Transverse colon (tissue), 4 donors: ENCODE data around the gene VPS26B. TPM values are rescaled to one million over a fixed set of nuclear protein-coding genes. Genes with fewer than 3 reads are reported as not detected.

Experiments used
- DNase-seq: peaks from one replicate; pipeline ENCODE4 v3.0.0-alpha.2; 2019
- H3K27ac ChIP-seq, 4 donors: fragments of 200-600 bp; sonication (generic); 2 replicates each; pipeline ENCODE4 v1.5.1; 2016 to 2018; ENCODE audit warnings: inconsistent platforms in 4 of 4
- H3K27me3 ChIP-seq: fragments of 200-600 bp; sonication (generic); 2 replicates; pipeline ENCODE4 v1.5.1; 2017; ENCODE audit warnings: inconsistent platforms
- H3K36me3 ChIP-seq, 4 donors: fragments of 200-600 bp; sonication (generic); 2 replicates each; pipeline ENCODE4 v1.5.1; 2017 to 2019; ENCODE audit warnings: inconsistent platforms in 4 of 4
- H3K4me1 ChIP-seq, 4 donors: fragments of 200-600 bp; sonication (generic); 2 replicates each; pipeline ENCODE4 v1.5.1; 2017 to 2020; ENCODE audit warnings: inconsistent platforms in 4 of 4
- H3K4me3 ChIP-seq, 4 donors: fragments of 200-600 bp; sonication (generic); 1 replicate in 1 of 4; 2 replicates in 3 of 4; pipeline versions ENCODE4 v1.5.1 to v1.6.1; 2017 to 2019; ENCODE audit warnings: inconsistent platforms in 4 of 4
- H3K9me3 ChIP-seq, 2 donors: fragments of 200-600 bp; sonication (generic); 2 replicates each; pipeline ENCODE4 v1.5.1; 2017 to 2019; ENCODE audit warnings: inconsistent platforms in 2 of 2
- EP300 ChIP-seq: sonication (generic); formaldehyde crosslinking; IDR thresholded peaks from one replicate; pipeline ENCODE4 v1.6.1; 2017; ENCODE audit warnings: antibody characterized with exemption, low read depth
- POLR2A ChIP-seq: fragments of 450-650 bp; IDR thresholded peaks from one replicate; pipeline ENCODE4 v1.6.1; 2016; ENCODE audit warnings: antibody characterized with exemption, mild to moderate bottlenecking, moderate library complexity
- POLR2AphosphoS5 ChIP-seq, 3 donors: sonication (generic); formaldehyde crosslinking; IDR thresholded peaks; one replicate each; pipeline ENCODE4 v1.6.1; 2016; ENCODE audit warnings: antibody characterized with exemption in 3 of 3
- WGBS, 2 donors: methylation state at CpG; one replicate each; pipeline ENCODE4 v1.1.5; 2018; ENCODE audit warnings: low coverage in 1 of 2; 5-methylcytosine and 5-hydroxymethylcytosine counted together
- in situ Hi-C, 4 donors: fragments of 200-750 bp; cut with MboI; loops; one replicate each; pipeline versions ENCODE4 v1.15.0 to v1.15.1; 2017; ENCODE audit warnings: low sequenced_read_pairs in 3 of 4, low pct_ligation_motif_present in 1 of 4, low pct_unique_long_range_greater_than_20kb in 1 of 4
- intact Hi-C: fragments of 100-400 bp; cut with DNase I; formaldehyde crosslinking; loops from one replicate; pipeline ENCODE4 v1.15.1; 2023; ENCODE audit warnings: low total_unique reads
- total RNA-seq, 4 donors: library from RNA; depleted of rRNA; stranded (reverse); fragments of >200 nt; gene quantifications; one replicate each; pipeline ENCODE4 v1.1.0, GENCODE V29; 2016
- TF ChIP-seq, protein P1 (sequence below), 5 experiments: fragments of 200-600 bp in 3 of 5; fragments of 450-650 bp in 2 of 5; sonication (generic) in 3 of 5; IDR thresholded peaks; 1 replicate in 2 of 5; 2 replicates in 3 of 5; pipeline ENCODE4 v1.5.1; 2016 to 2017; ENCODE audit warnings: antibody characterized with exemption in 5 of 5, inconsistent platforms in 3 of 5, mild to moderate bottlenecking in 2 of 5, moderate library complexity in 1 of 5

The VPS26B gene
- total RNA-seq, 4 donors from 2014 or later = 32.8 to 49.4 (median 44.6) TPM

DNA sequence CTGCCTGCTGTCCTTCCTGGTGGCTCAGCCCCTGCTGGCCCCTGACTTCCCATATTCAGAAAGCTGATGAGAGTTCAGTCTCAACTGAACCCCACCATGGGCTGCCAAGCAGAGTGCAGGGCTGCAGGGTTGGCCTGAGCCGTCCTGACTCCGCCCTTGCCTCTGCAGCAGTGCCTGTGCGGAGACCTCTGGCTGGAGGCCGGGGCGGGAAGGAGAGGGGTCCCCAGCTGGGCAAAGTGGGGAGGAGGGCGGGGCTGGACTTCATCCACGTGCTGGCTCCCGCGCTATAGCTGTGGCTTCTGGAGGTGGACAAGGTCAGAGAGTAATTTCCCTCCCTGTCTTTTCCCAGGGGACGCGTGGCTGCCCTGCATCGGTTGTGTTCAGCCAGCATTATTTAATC is 65.3 kb downstream of the VPS26B start:
- TF ChIP-seq POLR2AphosphoS5 (IDR thresholded peaks at IDR 0.05) = no peak
- TF ChIP-seq EP300 = no peak
- TF ChIP-seq POLR2A = no peak
- TF ChIP-seq, protein P1, sequence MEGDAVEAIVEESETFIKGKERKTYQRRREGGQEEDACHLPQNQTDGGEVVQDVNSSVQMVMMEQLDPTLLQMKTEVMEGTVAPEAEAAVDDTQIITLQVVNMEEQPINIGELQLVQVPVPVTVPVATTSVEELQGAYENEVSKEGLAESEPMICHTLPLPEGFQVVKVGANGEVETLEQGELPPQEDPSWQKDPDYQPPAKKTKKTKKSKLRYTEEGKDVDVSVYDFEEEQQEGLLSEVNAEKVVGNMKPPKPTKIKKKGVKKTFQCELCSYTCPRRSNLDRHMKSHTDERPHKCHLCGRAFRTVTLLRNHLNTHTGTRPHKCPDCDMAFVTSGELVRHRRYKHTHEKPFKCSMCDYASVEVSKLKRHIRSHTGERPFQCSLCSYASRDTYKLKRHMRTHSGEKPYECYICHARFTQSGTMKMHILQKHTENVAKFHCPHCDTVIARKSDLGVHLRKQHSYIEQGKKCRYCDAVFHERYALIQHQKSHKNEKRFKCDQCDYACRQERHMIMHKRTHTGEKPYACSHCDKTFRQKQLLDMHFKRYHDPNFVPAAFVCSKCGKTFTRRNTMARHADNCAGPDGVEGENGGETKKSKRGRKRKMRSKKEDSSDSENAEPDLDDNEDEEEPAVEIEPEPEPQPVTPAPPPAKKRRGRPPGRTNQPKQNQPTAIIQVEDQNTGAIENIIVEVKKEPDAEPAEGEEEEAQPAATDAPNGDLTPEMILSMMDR (IDR thresholded peaks at IDR 0.05) = no peak
- DNase-seq = no peak
- Histone ChIP-seq H3K4me3 (no peak overlapping the region), H3K27ac (no peak overlapping the region), H3K36me3 (no peaks in the 10 kb centered on the region), H3K4me1 (no peaks in the 10 kb centered on the region), H3K27me3 (no peaks in the 10 kb centered on the region), H3K9me3 (no peaks in the 10 kb centered on the region)
- intact Hi-C loops = no loop called here
- WGBS, 2 donors = 50 to 59% methylated on average over 2 to 12 of the region's 12 CpGs
- in situ Hi-C loops = no loop called here

DNA sequence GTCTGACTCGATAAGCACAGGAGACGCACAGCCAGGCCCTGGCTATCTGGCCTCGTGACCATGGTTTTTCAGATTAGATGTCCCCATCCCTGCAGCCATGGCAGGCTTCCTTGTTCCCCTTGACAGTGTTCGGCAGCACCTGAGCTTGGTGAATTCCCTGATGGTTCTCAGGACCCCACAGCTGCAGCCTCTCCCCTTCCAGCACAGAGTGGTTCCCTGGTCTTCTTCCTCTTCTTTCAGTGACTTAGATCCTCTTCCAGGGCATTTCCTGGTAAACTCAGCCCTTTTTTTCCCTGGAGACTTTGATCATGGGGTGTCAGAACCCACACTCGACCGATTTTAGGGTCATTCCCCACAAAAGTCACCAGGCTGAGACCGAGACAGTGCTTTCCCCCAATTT is 66.2 kb downstream of the VPS26B start:
- no peak overlapping the region for H3K27ac ChIP-seq
- H3K36me3 ChIP-seq = no peaks in the 10 kb centered on the region
- DNase-seq = no peak
- TF ChIP-seq POLR2AphosphoS5 (IDR thresholded peaks at IDR 0.05) (no peak), POLR2A (no peak), EP300 (no peak)
- TF ChIP-seq, protein P1 (IDR thresholded peaks at IDR 0.05) = no peak
- no peaks in the 10 kb centered on the region for H3K9me3 ChIP-seq
- intact Hi-C loops = no loop called here
- in situ Hi-C loops = no loop called here
- H3K4me1 ChIP-seq = no peaks in the 10 kb centered on the region
- 81 to 83% methylated on average over 4 to 7 of the region's 7 CpGs for WGBS, 2 donors
- no peaks in the 10 kb centered on the region for H3K27me3 ChIP-seq
- no peak overlapping the region for H3K4me3 ChIP-seq

DNA sequence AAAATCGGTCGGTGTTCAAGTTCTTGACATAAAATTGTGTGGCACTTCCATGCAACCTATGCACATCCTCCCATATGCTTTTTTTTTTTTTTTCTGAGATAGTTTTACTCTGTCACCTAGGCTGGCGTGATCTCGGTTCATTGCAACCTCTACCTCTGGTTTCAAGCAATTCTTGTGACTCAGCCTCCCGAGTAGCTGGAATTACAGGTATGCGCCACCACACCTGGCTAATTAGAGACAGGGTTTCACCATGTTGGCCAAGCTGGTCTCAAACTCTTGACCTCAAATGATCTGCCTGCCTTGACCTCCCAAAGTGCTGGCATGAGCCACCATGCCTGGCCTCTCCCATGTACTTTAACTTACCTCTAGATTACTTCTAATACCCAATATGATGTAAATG is 66.7 kb downstream of the VPS26B start:
- Histone ChIP-seq H3K27me3 (no peaks in the 10 kb centered on the region), H3K4me1 (no peaks in the 10 kb centered on the region), H3K36me3 (no peaks in the 10 kb centered on the region), H3K4me3 (no peak overlapping the region), H3K27ac (no peak overlapping the region), H3K9me3 (no peaks in the 10 kb centered on the region)
- in situ Hi-C loops = no loop called here
- intact Hi-C loops = no loop called here
- 83% methylated on average over 6 of the region's 6 CpGs; no CpG with 5 or more reads in 1 of the 2 donors for WGBS, 2 donors
- TF ChIP-seq EP300 = no peak
- TF ChIP-seq POLR2AphosphoS5 (IDR thresholded peaks at IDR 0.05) = no peak
- TF ChIP-seq, protein P1 (IDR thresholded peaks at IDR 0.05) = no peak
- no peak for TF ChIP-seq POLR2A
- no peak for DNase-seq

DNA sequence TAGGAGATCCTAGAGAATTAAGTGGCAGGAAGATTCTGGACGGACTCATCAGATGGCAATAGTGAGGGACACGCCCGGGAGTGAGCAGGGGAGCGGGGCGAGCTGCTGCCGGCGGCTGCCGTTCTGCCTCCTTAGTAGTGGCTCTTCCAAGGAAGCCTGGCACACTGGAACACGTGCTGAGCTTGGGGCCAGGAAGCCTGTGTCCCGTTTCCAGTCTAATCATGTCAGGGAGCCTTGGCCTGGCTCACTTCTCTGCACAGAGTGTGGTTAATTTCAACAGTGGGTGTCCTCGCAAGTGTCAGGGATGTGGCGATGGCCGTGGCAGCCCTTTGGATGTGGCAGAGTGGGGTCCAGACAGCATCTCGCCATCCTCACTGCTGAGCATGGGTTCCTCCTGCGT is 68.2 kb downstream of the VPS26B start:
- no peak for DNase-seq
- H3K4me3 ChIP-seq = no peak overlapping the region
- intact Hi-C loops = no loop called here
- 75% methylated on average over 15 of the region's 15 CpGs; no CpG with 5 or more reads in 1 of the 2 donors for WGBS, 2 donors
- H3K9me3 ChIP-seq = no peaks in the 10 kb centered on the region
- no peaks in the 10 kb centered on the region for H3K27me3 ChIP-seq
- H3K36me3 ChIP-seq = no peaks in the 10 kb centered on the region
- TF ChIP-seq POLR2A (no peak), POLR2AphosphoS5 (IDR thresholded peaks at IDR 0.05) (no peak), EP300 (no peak)
- TF ChIP-seq, protein P1 (IDR thresholded peaks at IDR 0.05) = no peak
- H3K27ac ChIP-seq = no peak overlapping the region
- in situ Hi-C loops = no loop called here
- H3K4me1 ChIP-seq = no peaks in the 10 kb centered on the region
